Spleen (tissue), 7 donors: ENCODE results near the gene PDE4A.
"Not testable (repeated sequence)": the region's sequence is repeated elsewhere in the genome, so short reads cannot be mapped to it uniquely, and the experiment has no call there.

Source experiments
- POLR2A ChIP-seq, 3 donors: fragments of 450-650 bp; IDR thresholded peaks; one replicate each; pipeline ENCODE4 v1.5.1; 2017; ENCODE audit warnings: antibody characterized with exemption in 3 of 3, mild to moderate bottlenecking in 1 of 3
- TF ChIP-seq, protein P1 (sequence below), 11 experiments: fragments of 200-600 bp in 7 of 11; fragments of 450-650 bp in 4 of 11; sonication (generic) in 4 of 11; IDR thresholded peaks in 8 of 11; conservative IDR thresholded peaks in 3 of 11; 1 replicate in 7 of 11; 2 replicates in 4 of 11; pipeline versions ENCODE4 v1.4.0 to v1.8.0; 2016 to 2021; ENCODE audit warnings: antibody characterized with exemption in 11 of 11, inconsistent platforms in 4 of 11, mild to moderate bottlenecking in 1 of 11
- donor health status: DM: no; HTN: no; CAD: no; lungs with moderate emphysema.
- donor health status: DM: no; HTN: no; CAD: no.
- donor health status: DM: no; HTN: no; CAD: no.

DNA sequence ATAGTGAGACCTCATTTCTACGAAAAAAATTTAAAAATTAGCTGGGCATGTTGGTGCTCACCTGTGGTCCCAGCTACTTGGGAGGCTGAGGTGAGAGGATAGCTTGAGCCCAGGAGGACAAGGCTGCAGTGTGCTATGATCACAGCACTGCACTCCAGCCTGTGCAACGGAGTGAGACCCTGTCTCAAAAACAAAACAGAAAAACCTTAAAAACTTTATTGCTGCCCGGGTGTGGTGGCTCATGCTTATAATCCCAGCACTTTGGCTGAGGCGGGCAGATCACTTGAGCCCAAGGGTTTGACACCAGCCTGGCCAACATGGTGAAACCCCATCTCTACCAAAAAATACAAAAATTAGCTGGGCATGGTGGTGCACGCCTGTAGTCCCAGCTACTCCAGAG, 9.1 kb upstream of the PDE4A start:
- TF ChIP-seq, protein P1, sequence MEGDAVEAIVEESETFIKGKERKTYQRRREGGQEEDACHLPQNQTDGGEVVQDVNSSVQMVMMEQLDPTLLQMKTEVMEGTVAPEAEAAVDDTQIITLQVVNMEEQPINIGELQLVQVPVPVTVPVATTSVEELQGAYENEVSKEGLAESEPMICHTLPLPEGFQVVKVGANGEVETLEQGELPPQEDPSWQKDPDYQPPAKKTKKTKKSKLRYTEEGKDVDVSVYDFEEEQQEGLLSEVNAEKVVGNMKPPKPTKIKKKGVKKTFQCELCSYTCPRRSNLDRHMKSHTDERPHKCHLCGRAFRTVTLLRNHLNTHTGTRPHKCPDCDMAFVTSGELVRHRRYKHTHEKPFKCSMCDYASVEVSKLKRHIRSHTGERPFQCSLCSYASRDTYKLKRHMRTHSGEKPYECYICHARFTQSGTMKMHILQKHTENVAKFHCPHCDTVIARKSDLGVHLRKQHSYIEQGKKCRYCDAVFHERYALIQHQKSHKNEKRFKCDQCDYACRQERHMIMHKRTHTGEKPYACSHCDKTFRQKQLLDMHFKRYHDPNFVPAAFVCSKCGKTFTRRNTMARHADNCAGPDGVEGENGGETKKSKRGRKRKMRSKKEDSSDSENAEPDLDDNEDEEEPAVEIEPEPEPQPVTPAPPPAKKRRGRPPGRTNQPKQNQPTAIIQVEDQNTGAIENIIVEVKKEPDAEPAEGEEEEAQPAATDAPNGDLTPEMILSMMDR (IDR thresholded peaks at IDR 0.05 in 8 of 11, conservative IDR thresholded peaks at IDR 0.05 in 3 of 11) = not testable (repeated sequence)
- TF ChIP-seq POLR2A (IDR thresholded peaks at IDR 0.05) = not testable (repeated sequence)
